Neuronal stem cell (in vitro differentiated cells): ENCODE measurements around the gene ADAD1.

Experiments
- DNase-seq: peaks from one replicate; pipeline ENCODE4 v3.0.0-alpha.2; 2013; ENCODE audit warnings: low spot score
- H2AFZ ChIP-seq: one replicate; pipeline ENCODE4 v1.6.1; 2013; ENCODE audit warnings: mild to moderate bottlenecking, low read length, inconsistent platforms
- H2AK5ac ChIP-seq: 2 replicates; pipeline ENCODE4 v1.6.1; 2013; ENCODE audit warnings: low read depth, mild to moderate bottlenecking, inconsistent platforms, low read length, moderate library complexity, mixed read lengths
- H2BK120ac ChIP-seq: 2 replicates; pipeline ENCODE4 v1.6.1; 2013; ENCODE audit warnings: low read depth, mild to moderate bottlenecking, inconsistent platforms, low read length, moderate library complexity, mixed read lengths
- H2BK12ac ChIP-seq: one replicate; pipeline ENCODE4 v1.6.1; 2013; ENCODE audit warnings: low read length, inconsistent platforms
- H2BK15ac ChIP-seq: 2 replicates; pipeline ENCODE4 v1.6.1; 2013; ENCODE audit warnings: mild to moderate bottlenecking, low read length, inconsistent platforms, mixed read lengths
- H2BK5ac ChIP-seq: one replicate; pipeline ENCODE4 v1.6.1; 2013; ENCODE audit warnings: inconsistent platforms, mild to moderate bottlenecking, low read length, moderate library complexity
- H3K14ac ChIP-seq: one replicate; pipeline ENCODE4 v1.6.1; 2013; ENCODE audit warnings: low read length, inconsistent platforms
- H3K18ac ChIP-seq: 2 replicates; pipeline ENCODE4 v1.6.1; 2013; ENCODE audit warnings: low read length, inconsistent platforms
- H3K23ac ChIP-seq: 2 replicates; pipeline ENCODE4 v1.6.1; 2013; ENCODE audit warnings: low read depth, mild to moderate bottlenecking, mixed read lengths, low read length, inconsistent platforms; ENCODE audit not compliant: poor library complexity
- H3K27ac ChIP-seq: replicated peaks from 3 replicates; pipeline ENCODE4 v1.5.1; 2013; ENCODE audit warnings: low read length, inconsistent platforms
- H3K27me3 ChIP-seq, 3 experiments: 2 replicates each; pipeline ENCODE4 v1.6.1; 2013; ENCODE audit warnings: low read length in 3 of 3, mild to moderate bottlenecking in 2 of 3, inconsistent platforms in 1 of 3, low read depth in 1 of 3, mixed read lengths in 1 of 3, moderate library complexity in 1 of 3; ENCODE audit not compliant: control insufficient read depth in 3 of 3, insufficient read depth in 3 of 3
- H3K36me3 ChIP-seq, 2 donors: replicated peaks in 1 of 2; 2 replicates each; pipeline ENCODE4 v1.6.1; 2013; ENCODE audit warnings: low read length in 2 of 2; ENCODE audit not compliant: control insufficient read depth in 2 of 2, insufficient read depth in 2 of 2
- H3K4ac ChIP-seq: 2 replicates; pipeline ENCODE4 v1.6.1; 2013; ENCODE audit warnings: inconsistent platforms, mild to moderate bottlenecking, low read length, moderate library complexity
- H3K4me1 ChIP-seq, 2 donors: 1 replicate in 1 of 2; 2 replicates in 1 of 2; pipeline ENCODE4 v1.6.1; 2013; ENCODE audit warnings: low read length in 2 of 2, low read depth in 1 of 2; ENCODE audit not compliant: control insufficient read depth in 2 of 2, insufficient read depth in 1 of 2
- H3K4me2 ChIP-seq: one replicate; pipeline ENCODE4 v1.6.1; 2013; ENCODE audit warnings: mild to moderate bottlenecking, low read length, inconsistent platforms; ENCODE audit not compliant: insufficient read depth, poor library complexity, severe bottlenecking
- H3K4me3 ChIP-seq, 2 donors: 2 replicates each; pipeline ENCODE4 v1.5.1; 2013; ENCODE audit warnings: low read length in 2 of 2, mild to moderate bottlenecking in 2 of 2, inconsistent platforms in 1 of 2, moderate library complexity in 1 of 2
- H3K79me1 ChIP-seq: one replicate; pipeline ENCODE4 v1.6.1; 2013; ENCODE audit warnings: low read depth, mild to moderate bottlenecking, inconsistent platforms, low read length, moderate library complexity
- H3K9ac ChIP-seq: one replicate; pipeline ENCODE4 v1.6.1; 2013; ENCODE audit warnings: mild to moderate bottlenecking, low read depth, low read length, inconsistent platforms; ENCODE audit not compliant: poor library complexity
- H3K9me3 ChIP-seq, 2 donors: replicated peaks in 1 of 2; 2 replicates each; pipeline versions ENCODE3 to v1.6.1; 2013; ENCODE audit warnings: low read length in 2 of 2, mild to moderate bottlenecking in 2 of 2, inconsistent platforms in 1 of 2, low read depth in 1 of 2, mixed read lengths in 1 of 2, moderate library complexity in 1 of 2; ENCODE audit not compliant: control insufficient read depth in 2 of 2, insufficient read depth in 1 of 2
- H4K8ac ChIP-seq: one replicate; pipeline ENCODE4 v1.6.1; 2013; ENCODE audit warnings: low read depth, mild to moderate bottlenecking, inconsistent platforms, low read length, moderate library complexity
- H4K91ac ChIP-seq: one replicate; pipeline ENCODE4 v1.6.1; 2013; ENCODE audit warnings: low read length, low read depth, mild to moderate bottlenecking, inconsistent platforms; ENCODE audit not compliant: poor library complexity
- WGBS, 2 donors: extraction: QIAGEN DNeasy Blood & Tissue Kit; methylation state at CpG; one replicate each; pipeline ENCODE4 v1.1.7; 2013; ENCODE audit warnings: missing lambda C conversion rate in 2 of 2, mixed read lengths in 1 of 2; ENCODE audit not compliant: insufficient read length in 2 of 2, insufficient replicate concordance in 1 of 2; ENCODE audit errors: extremely low coverage in 2 of 2; 5-methylcytosine and 5-hydroxymethylcytosine counted together

ADAD1 gene

GRCh38 chr4:122458625-122459024, 79.8 kb downstream of the ADAD1 start:
- H2BK120ac ChIP-seq: no peak overlapping the region
- H3K4ac ChIP-seq: no peak overlapping the region
- H3K79me1 ChIP-seq: no peaks in the 10 kb centered on the region
- no peak overlapping the region for H2BK12ac ChIP-seq
- H2BK15ac ChIP-seq: no peak overlapping the region
- H2BK5ac ChIP-seq: no peak overlapping the region
- DNase-seq: no peak
- no peaks in the 10 kb centered on the region for H3K4me1 ChIP-seq
- H3K27ac ChIP-seq: no peak overlapping the region
- no peak overlapping the region for H3K14ac ChIP-seq
- no peaks in the 10 kb centered on the region for H3K27me3 ChIP-seq
- H3K36me3 ChIP-seq: no peaks in the 10 kb centered on the region
- no peak overlapping the region for H3K4me2 ChIP-seq
- H2AK5ac ChIP-seq: no peak overlapping the region
- H3K23ac ChIP-seq: no peak overlapping the region
- H3K9ac ChIP-seq: no peak overlapping the region
- no CpG with 5 or more reads among the region's 5 CpGs for WGBS, 2 donors
- H3K18ac ChIP-seq: no peak overlapping the region
- no peak overlapping the region for H4K8ac ChIP-seq
- H3K9me3 ChIP-seq: no peaks in the 10 kb centered on the region
- H2AFZ ChIP-seq: peak overlapping the region; percentile 66
- no peak overlapping the region for H4K91ac ChIP-seq
- peak overlapping the region in 1 of 2 donors; percentile 20 for H3K4me3 ChIP-seq

DNA sequence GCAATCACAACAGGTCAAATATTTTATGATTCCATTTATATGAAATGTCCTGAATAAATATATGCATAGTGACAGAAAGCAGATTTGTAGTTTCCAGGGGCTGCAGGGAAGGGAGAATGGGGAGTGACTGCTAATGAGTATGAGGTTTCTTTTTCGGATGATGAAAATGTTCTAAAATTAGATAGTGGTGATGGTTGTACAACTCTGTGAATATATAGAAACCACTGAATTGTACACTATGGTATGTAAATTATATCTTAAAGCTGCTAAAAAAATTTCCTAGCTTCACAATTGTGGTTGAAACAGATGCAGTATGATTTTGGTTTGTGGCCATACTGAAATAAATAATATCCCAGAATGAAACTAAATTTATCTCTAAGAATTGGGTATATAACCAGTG, 90.6 kb downstream of the ADAD1 start:
- Histone ChIP-seq H2BK5ac (no peak overlapping the region), H2BK120ac (no peak overlapping the region), H3K4ac (no peak overlapping the region), H3K4me3 (no peak overlapping the region), H2BK15ac (no peak overlapping the region), H3K27me3 (no peaks in the 10 kb centered on the region), H3K79me1 (no peaks in the 10 kb centered on the region), H3K18ac (no peak overlapping the region), H3K4me1 (no peaks in the 10 kb centered on the region), H3K36me3 (no peaks in the 10 kb centered on the region), H3K14ac (no peak overlapping the region), H4K91ac (no peak overlapping the region), H4K8ac (no peak overlapping the region), H2AFZ (no peak overlapping the region), H3K9ac (no peak overlapping the region), H2AK5ac (no peak overlapping the region), H3K9me3 (peaks cover 0 to 2% of the 10 kb centered on the region in 2 donors), H3K27ac (no peak overlapping the region), H3K4me2 (no peak overlapping the region), H2BK12ac (no peak overlapping the region), H3K23ac (no peak overlapping the region)
- WGBS, 2 donors: no CpG with 5 or more reads among the region's 1 CpG
- no peak for DNase-seq

GRCh38 chr4:122475233-122475632, 96.4 kb downstream of the ADAD1 start:
- H2BK12ac ChIP-seq: no peak overlapping the region
- no peak overlapping the region for H3K14ac ChIP-seq
- no peak overlapping the region for H2BK5ac ChIP-seq
- H3K4me2 ChIP-seq: no peak overlapping the region
- no peak overlapping the region for H3K4ac ChIP-seq
- no peak overlapping the region for H4K91ac ChIP-seq
- no peak overlapping the region for H2AK5ac ChIP-seq
- no peaks in the 10 kb centered on the region for H3K36me3 ChIP-seq
- H3K4me3 ChIP-seq: no peak overlapping the region
- H2BK15ac ChIP-seq: no peak overlapping the region
- H3K4me1 ChIP-seq: no peaks in the 10 kb centered on the region
- H3K27ac ChIP-seq: no peak overlapping the region
- WGBS, 2 donors: no CpG with 5 or more reads among the region's 3 CpGs
- no peaks in the 10 kb centered on the region for H3K79me1 ChIP-seq
- no peak overlapping the region for H2AFZ ChIP-seq
- no peaks in the 10 kb centered on the region for H3K9me3 ChIP-seq
- H4K8ac ChIP-seq: no peak overlapping the region
- H2BK120ac ChIP-seq: no peak overlapping the region
- no peak overlapping the region for H3K9ac ChIP-seq
- H3K23ac ChIP-seq: no peak overlapping the region
- no peak overlapping the region for H3K18ac ChIP-seq
- no peak for DNase-seq
- H3K27me3 ChIP-seq: no peaks in the 10 kb centered on the region

- H3K4me3 ChIP-seq: no peak overlapping the region
- no peak overlapping the region for H3K4ac ChIP-seq
- no peaks in the 10 kb centered on the region for H3K36me3 ChIP-seq
- H2AK5ac ChIP-seq: no peak overlapping the region
- no peak overlapping the region for H4K91ac ChIP-seq
- no peak overlapping the region for H3K23ac ChIP-seq
- no peaks in the 10 kb centered on the region for H3K79me1 ChIP-seq
- H3K27ac ChIP-seq: no peak overlapping the region
- H3K4me1 ChIP-seq: no peaks in the 10 kb centered on the region
- no peak overlapping the region for H3K4me2 ChIP-seq
- H3K14ac ChIP-seq: no peak overlapping the region
- no peak overlapping the region for H2BK120ac ChIP-seq
- no CpG with 5 or more reads among the region's 1 CpG for WGBS, 2 donors
- no peaks in the 10 kb centered on the region for H3K27me3 ChIP-seq
- no peak overlapping the region for H4K8ac ChIP-seq
- no peak overlapping the region for H2BK15ac ChIP-seq
- H2AFZ ChIP-seq: no peak overlapping the region
- no peak overlapping the region for H2BK12ac ChIP-seq
- no peak overlapping the region for H2BK5ac ChIP-seq
- no peak overlapping the region for H3K9ac ChIP-seq
- H3K9me3 ChIP-seq: no peaks in the 10 kb centered on the region
- DNase-seq: no peak
- no peak overlapping the region for H3K18ac ChIP-seq
Measured at GRCh38 chr4:122476126-122476525, 97.3 kb downstream of the ADAD1 start.
